Panc1 (cell line): ENCODE data around the gene BNIP2.

Source experiments
- CTCF ChIP-seq: fragments of 450-650 bp; IDR thresholded peaks from 2 replicates; pipeline ENCODE4 v1.5.1; 2017; ENCODE audit warnings: mild to moderate bottlenecking
- POLR2AphosphoS5 ChIP-seq: IDR thresholded peaks from 2 replicates; pipeline ENCODE4 v1.6.1; 2012; ENCODE audit warnings: mild to moderate bottlenecking, low read depth, low read length, moderate library complexity
- REST ChIP-seq, 2 experiments: IDR thresholded peaks; 2 replicates each; pipeline ENCODE4 v1.6.1; 2011 to 2012; ENCODE audit warnings: low read depth in 2 of 2, control low read depth in 1 of 2, low read length in 1 of 2, mild to moderate bottlenecking in 1 of 2, moderate library complexity in 1 of 2; ENCODE audit not compliant: insufficient read depth in 1 of 2

DNA sequence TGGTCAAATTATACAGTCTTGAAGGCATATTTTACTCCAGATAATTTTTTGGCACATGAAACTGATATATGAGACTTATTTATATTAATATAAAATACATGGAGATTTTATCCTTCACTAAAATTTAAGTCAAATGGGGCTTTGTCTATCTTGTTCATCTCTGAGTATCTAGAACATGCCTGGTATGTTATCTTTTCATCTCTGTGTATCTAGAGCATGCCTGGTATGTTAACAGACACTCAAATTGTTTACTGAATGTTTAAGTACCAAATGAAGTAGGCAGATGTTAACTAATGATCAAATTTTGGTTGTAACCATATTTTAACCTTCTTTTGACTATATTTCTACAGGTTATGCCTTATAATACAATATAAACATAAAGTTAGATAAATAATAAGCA is 39.5 kb downstream of the BNIP2 start:
- TF ChIP-seq CTCF (no peak), POLR2AphosphoS5 (no peak), REST (IDR thresholded peaks at IDR 0.05; ENCODE audit: insufficient read depth in 1 of 2, low read depth in 2 of 2, low read length in 1 of 2) (no peak)
